ENCODE measurements around the gene NOX5.

NOX5 gene

GRCh38 chr15:69085325-69086081 lies 71.0 kb downstream of the NOX5 start:
- no peak for DNase-seq

- DNase-seq = no peak
Measured at GRCh38 chr15:69086427-69087204, 72.1 kb downstream of the NOX5 start.

GRCh38 chr15:69087366-69087976 lies 73.0 kb downstream of the NOX5 start:
- no peak for DNase-seq

- no peak for DNase-seq
Measured at GRCh38 chr15:69088300-69088965, 73.9 kb downstream of the NOX5 start.

GRCh38 chr15:69089258-69089657 lies 74.8 kb downstream of the NOX5 start:
- DNase-seq = no peak

- DNase-seq = no peak
Measured at GRCh38 chr15:69090197-69090948, 75.9 kb downstream of the NOX5 start.

- DNase-seq = no peak
Measured at GRCh38 chr15:69091654-69092053, 77.2 kb downstream of the NOX5 start.

- DNase-seq = no peak
Measured at GRCh38 chr15:69092159-69092558, 77.7 kb downstream of the NOX5 start.

GRCh38 chr15:69093127-69093526 lies 78.6 kb downstream of the NOX5 start:
- DNase-seq = no peak

GRCh38 chr15:69093614-69094013 lies 79.1 kb downstream of the NOX5 start:
- no peak for DNase-seq

- no peak for DNase-seq
Measured at GRCh38 chr15:69094124-69094921, 79.8 kb downstream of the NOX5 start.

GRCh38 chr15:69095274-69095673 lies 80.8 kb downstream of the NOX5 start:
- DNase-seq = no peak

GRCh38 chr15:69096196-69096595 lies 81.7 kb downstream of the NOX5 start:
- peak; percentile 69 for DNase-seq

GRCh38 chr15:69096626-69097025 lies 82.1 kb downstream of the NOX5 start:
- no peak for DNase-seq

- DNase-seq = no peak
Measured at GRCh38 chr15:69098771-69099170, 84.3 kb downstream of the NOX5 start.

- no peak for DNase-seq
Measured at GRCh38 chr15:69099941-69100340, 85.4 kb downstream of the NOX5 start.

GRCh38 chr15:69100821-69101220 lies 86.3 kb downstream of the NOX5 start:
- no peak for DNase-seq

- DNase-seq = no peak
Measured at GRCh38 chr15:69104050-69104750, 89.7 kb downstream of the NOX5 start.

GRCh38 chr15:69105451-69105985 lies 91.0 kb downstream of the NOX5 start:
- DNase-seq = no peak

GRCh38 chr15:69107025-69107620 lies 92.6 kb downstream of the NOX5 start:
- DNase-seq = no peak
